ENCODE results near the gene DNER. TPM values are rescaled to one million over a fixed set of nuclear protein-coding genes. Genes with fewer than 3 reads are reported as not detected.

The DNER gene
- total and polyA plus RNA-seq, 2 experiments from 2014 or later, result 4.7 to 8.8 TPM

DNA sequence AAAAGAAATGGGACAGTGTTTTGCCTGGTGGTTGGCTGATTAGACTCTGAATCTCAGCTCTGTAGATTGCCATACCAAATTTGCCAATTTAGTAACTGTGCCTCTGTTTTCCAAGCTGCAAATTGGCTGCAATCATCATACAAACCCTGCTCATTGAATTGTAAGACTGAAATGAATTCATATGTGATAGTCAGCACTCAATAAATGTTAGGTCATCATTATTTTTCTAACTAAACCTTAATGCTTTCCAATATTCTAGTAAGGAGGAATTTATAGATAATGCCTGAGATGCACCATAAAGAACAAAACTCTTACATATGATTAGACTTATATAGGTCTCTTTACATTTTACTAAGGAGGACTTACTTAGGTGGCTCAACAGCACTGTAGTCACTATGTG is 85.3 kb downstream of the DNER start:
- H3K4me1 ChIP-seq (ENCODE audit: insufficient read depth), result no peaks in the 10 kb centered on the region; the same call in 1 of the 2 replicates
- H3K4me2 ChIP-seq, result no peak overlapping the region
- ATAC-seq, result no peak

More for the DNA sequence above, 85.3 kb downstream of the DNER start:
- Mint-ChIP-seq H3K4me1 (peaks cover 7% of the 10 kb centered on the region; the same call in 2 of the 3 replicates), H3K27ac (no peak overlapping the region), H3K36me3 (ENCODE audit: low read depth) (no peaks in the 10 kb centered on the region), H3K27me3 (ENCODE audit: insufficient read depth, low read depth, poor library complexity) (peaks cover 5% of the 10 kb centered on the region), H3K9me3 (no peaks in the 10 kb centered on the region), H3K4me3 (no peak overlapping the region)
- TF ChIP-seq JUNB (IDR thresholded peaks at IDR 0.05; ENCODE audit: unreplicated experiment) (no peak), ZNF331 (CRISPR knock-in tag; IDR thresholded peaks at IDR 0.05; ENCODE audit: low read depth) (no peak), POLR2AphosphoS5 (IDR thresholded peaks at IDR 0.05; ENCODE audit: low read depth) (no peak), NANOG (IDR thresholded peaks at IDR 0.05; ENCODE audit: borderline replicate concordance) (no peak), CREB1 (CRISPR knock-in tag; IDR thresholded peaks at IDR 0.05; ENCODE audit: low read depth) (no peak)
- TF ChIP-seq, protein P1, sequence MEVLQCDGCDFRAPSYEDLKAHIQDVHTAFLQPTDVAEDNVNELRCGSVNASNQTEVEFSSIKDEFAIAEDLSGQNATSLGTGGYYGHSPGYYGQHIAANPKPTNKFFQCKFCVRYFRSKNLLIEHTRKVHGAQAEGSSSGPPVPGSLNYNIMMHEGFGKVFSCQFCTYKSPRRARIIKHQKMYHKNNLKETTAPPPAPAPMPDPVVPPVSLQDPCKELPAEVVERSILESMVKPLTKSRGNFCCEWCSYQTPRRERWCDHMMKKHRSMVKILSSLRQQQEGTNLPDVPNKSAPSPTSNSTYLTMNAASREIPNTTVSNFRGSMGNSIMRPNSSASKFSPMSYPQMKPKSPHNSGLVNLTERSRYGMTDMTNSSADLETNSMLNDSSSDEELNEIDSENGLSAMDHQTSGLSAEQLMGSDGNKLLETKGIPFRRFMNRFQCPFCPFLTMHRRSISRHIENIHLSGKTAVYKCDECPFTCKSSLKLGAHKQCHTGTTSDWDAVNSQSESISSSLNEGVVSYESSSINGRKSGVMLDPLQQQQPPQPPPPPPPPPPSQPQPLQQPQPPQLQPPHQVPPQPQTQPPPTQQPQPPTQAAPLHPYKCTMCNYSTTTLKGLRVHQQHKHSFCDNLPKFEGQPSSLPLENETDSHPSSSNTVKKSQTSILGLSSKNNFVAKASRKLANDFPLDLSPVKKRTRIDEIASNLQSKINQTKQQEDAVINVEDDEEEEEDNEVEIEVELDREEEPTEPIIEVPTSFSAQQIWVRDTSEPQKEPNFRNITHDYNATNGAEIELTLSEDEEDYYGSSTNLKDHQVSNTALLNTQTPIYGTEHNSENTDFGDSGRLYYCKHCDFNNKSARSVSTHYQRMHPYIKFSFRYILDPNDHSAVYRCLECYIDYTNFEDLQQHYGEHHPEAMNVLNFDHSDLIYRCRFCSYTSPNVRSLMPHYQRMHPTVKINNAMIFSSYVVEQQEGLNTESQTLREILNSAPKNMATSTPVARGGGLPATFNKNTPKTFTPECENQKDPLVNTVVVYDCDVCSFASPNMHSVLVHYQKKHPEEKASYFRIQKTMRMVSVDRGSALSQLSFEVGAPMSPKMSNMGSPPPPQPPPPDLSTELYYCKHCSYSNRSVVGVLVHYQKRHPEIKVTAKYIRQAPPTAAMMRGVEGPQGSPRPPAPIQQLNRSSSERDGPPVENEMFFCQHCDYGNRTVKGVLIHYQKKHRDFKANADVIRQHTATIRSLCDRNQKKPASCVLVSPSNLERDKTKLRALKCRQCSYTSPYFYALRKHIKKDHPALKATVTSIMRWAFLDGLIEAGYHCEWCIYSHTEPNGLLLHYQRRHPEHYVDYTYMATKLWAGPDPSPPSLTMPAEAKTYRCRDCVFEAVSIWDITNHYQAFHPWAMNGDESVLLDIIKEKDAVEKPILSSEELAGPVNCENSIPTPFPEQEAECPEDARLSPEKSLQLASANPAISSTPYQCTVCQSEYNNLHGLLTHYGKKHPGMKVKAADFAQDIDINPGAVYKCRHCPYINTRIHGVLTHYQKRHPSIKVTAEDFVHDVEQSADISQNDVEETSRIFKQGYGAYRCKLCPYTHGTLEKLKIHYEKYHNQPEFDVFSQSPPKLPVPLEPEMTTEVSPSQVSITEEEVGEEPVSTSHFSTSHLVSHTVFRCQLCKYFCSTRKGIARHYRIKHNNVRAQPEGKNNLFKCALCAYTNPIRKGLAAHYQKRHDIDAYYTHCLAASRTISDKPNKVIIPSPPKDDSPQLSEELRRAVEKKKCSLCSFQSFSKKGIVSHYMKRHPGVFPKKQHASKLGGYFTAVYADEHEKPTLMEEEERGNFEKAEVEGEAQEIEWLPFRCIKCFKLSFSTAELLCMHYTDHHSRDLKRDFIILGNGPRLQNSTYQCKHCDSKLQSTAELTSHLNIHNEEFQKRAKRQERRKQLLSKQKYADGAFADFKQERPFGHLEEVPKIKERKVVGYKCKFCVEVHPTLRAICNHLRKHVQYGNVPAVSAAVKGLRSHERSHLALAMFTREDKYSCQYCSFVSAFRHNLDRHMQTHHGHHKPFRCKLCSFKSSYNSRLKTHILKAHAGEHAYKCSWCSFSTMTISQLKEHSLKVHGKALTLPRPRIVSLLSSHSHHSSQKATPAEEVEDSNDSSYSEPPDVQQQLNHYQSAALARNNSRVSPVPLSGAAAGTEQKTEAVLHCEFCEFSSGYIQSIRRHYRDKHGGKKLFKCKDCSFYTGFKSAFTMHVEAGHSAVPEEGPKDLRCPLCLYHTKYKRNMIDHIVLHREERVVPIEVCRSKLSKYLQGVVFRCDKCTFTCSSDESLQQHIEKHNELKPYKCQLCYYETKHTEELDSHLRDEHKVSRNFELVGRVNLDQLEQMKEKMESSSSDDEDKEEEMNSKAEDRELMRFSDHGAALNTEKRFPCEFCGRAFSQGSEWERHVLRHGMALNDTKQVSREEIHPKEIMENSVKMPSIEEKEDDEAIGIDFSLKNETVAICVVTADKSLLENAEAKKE (CRISPR knock-in tag; IDR thresholded peaks at IDR 0.05), result no peak
- TF ChIP-seq, protein P2, sequence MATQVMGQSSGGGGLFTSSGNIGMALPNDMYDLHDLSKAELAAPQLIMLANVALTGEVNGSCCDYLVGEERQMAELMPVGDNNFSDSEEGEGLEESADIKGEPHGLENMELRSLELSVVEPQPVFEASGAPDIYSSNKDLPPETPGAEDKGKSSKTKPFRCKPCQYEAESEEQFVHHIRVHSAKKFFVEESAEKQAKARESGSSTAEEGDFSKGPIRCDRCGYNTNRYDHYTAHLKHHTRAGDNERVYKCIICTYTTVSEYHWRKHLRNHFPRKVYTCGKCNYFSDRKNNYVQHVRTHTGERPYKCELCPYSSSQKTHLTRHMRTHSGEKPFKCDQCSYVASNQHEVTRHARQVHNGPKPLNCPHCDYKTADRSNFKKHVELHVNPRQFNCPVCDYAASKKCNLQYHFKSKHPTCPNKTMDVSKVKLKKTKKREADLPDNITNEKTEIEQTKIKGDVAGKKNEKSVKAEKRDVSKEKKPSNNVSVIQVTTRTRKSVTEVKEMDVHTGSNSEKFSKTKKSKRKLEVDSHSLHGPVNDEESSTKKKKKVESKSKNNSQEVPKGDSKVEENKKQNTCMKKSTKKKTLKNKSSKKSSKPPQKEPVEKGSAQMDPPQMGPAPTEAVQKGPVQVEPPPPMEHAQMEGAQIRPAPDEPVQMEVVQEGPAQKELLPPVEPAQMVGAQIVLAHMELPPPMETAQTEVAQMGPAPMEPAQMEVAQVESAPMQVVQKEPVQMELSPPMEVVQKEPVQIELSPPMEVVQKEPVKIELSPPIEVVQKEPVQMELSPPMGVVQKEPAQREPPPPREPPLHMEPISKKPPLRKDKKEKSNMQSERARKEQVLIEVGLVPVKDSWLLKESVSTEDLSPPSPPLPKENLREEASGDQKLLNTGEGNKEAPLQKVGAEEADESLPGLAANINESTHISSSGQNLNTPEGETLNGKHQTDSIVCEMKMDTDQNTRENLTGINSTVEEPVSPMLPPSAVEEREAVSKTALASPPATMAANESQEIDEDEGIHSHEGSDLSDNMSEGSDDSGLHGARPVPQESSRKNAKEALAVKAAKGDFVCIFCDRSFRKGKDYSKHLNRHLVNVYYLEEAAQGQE (IDR thresholded peaks at IDR 0.05; ENCODE audit: unreplicated experiment), result no peak
- Histone ChIP-seq H3K27me3 (ENCODE audit: insufficient read depth) (no peaks in the 10 kb centered on the region), H3K4me3 (no peak overlapping the region), H3F3A (replicated peaks; ENCODE audit: low read depth) (no peaks in the 10 kb centered on the region), H3K9me2 (ENCODE audit: insufficient read depth) (peaks cover 4% of the 10 kb centered on the region; the same call in 1 of the 2 replicates), H3K79me2 (replicated peaks; ENCODE audit: insufficient read depth) (no peaks in the 10 kb centered on the region), H3K27ac (ENCODE audit: low read depth) (no peak overlapping the region), H4K20me1 (replicated peaks; ENCODE audit: insufficient read depth) (no peaks in the 10 kb centered on the region; the same call in 1 of the 2 replicates), H3K36me3 (ENCODE audit: insufficient read depth) (no peaks in the 10 kb centered on the region), H2AFZ (no peak overlapping the region)
- DNase-seq (ENCODE audit: low spot score), result no peak

Measured in GM23338 (cell line).